Inflammatory macrophage treated with lipopolysaccharide for 1 hour (primary cell): Measurements from ENCODE around the gene SNX9.

Experiments
- DNase-seq, 2 donors: peaks; one replicate each; pipeline ENCODE4 v3.0.0-alpha.2; 2020 to 2022

The SNX9 gene

DNA sequence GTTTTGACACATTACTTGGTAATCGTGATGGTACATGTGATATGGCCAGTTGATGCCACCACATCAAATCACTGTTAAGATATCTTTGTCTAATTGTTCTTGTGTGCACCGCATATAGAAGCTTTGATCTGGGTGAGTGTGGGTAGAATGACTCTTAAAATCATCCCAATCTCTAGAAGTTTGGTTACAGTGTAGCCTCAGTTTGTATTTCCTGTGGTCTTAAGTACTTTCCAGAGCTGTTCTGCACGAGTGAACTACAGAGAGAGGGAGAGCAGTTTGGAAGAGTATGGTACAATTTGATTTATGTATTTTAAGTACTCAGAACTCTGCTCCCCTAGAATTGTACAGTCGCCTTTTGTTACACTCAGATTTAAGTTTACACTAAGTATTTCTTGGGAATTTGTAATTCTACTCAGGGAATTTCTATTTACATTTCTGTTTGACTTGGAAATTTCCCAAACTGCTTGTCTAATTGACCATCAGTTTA, 37.5 kb downstream of the SNX9 start:
- DNase-seq = no peak

DNA sequence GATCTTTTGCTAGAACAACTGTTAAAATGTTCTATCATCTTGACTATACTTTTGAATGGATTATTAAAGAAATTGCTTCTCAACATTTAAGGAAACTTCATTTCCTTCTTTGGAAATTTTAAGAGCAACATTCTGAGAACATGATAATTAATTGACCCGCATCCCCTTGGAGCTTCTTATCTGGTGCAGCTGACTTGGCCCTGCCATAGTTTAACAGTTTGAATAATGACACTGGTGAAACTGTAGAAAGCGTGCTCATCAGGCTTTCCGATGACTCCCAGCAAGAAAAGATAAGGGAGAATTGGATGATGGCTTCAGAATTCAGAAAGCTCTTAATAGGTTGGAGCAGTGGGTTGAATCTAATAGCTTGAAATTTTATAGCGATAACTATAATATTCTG, 38.1 kb downstream of the SNX9 start:
- no peak for DNase-seq

DNA sequence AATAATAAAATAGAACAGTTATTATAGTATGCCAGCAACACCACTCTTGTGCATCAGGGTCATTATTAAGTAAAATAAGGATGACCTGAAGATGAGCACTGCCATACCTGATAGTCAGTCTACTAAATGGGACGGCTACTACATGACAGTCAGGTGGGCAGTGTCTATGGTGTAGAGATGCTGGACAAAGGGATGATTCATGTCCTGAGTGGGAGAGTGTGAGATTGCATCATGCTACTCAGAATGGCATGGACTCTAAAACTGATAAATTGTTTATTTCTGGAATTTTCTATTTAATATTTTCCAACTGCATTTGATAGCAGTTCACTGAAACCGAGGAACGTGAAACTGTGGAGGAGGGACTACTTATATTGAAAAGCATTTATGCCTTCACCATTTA, 38.8 kb downstream of the SNX9 start:
- DNase-seq = peak in 1 of 2 donors; percentile 43

DNA sequence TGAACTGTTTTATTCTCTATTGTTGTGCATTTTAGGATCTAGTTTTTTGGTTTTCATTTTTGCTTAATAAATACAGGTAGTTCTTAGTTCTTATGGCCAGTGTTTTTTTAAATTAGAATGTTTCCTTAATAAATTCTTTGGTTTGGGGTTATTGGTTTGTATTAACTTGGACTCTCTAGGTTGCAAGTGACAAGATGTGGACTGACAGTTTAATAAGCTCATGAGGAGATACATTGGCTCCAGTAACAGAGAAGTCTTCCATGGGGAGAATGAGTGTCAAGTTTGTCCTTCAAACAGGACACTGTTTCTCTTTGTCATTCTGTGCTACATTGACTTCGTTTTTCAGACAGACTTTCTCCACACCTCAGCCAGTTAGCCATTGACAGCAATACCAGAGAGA, 39.7 kb downstream of the SNX9 start:
- DNase-seq = no peak

DNA sequence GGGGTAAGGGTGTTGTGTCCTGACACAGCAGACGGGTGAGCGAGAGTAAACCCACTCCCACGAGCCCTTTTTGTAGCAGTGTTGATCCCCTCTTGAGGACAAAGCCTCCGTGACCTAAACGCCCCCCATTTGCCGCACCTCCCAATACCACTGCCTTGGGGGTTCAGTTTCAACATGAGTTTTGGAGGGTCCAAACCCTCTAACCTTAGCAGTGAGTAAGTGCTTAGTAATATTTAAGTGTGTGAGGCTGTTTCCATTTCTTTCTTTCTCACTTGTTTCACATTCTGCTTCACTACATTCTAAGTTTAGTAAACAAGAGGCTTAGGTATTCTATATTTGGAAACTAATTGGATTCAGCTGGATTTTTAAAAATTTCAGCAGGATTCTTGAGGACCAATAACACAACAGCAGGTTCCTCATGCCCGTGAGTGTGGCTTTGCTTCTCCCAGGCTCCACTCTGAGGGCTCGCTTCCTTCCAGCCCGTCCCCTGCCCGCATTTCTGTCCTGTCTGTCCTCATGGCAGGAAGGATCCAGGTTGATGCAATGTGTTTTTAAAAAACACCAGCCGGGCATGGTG, 41.2 kb downstream of the SNX9 start:
- no peak for DNase-seq

DNA sequence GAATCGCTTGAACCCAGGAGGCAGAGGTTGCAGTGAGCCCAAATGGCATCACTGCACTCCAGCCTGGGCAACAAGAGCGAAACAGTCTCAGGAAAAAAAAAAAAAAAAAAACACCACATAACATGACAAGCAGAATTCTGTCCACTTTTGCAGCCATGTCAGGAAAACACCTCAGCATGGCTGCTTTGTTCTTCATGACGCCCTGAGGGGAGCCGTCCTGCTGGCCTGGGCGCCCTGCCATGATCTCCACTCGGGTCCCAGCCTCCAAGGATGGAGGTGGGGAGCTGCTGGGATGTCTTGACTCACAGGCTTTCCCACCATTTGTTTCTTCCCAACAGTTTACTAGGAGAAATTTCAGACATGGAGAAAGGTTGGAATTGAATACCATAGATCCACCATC, 42.2 kb downstream of the SNX9 start:
- DNase-seq = no peak

DNA sequence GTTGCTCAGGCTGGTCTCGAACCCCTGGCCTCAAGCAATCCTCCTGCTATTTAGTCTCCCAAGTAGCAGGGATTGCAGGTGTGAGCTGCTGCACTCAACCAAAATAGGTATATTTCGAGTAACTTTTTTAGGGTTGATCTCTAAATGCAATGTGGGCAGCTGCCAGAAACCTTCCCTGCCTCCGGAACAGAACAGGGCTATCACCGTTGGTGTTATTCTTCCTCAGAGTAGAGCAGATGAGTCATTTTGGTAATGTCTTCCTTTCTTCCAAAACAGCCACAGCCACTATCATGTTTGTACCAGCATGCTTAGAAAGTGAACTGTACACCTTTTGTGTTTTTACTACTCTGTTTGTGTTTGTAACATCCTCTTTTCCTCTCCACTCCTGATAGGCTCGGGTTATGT, 44.1 kb downstream of the SNX9 start:
- DNase-seq = no peak

DNA sequence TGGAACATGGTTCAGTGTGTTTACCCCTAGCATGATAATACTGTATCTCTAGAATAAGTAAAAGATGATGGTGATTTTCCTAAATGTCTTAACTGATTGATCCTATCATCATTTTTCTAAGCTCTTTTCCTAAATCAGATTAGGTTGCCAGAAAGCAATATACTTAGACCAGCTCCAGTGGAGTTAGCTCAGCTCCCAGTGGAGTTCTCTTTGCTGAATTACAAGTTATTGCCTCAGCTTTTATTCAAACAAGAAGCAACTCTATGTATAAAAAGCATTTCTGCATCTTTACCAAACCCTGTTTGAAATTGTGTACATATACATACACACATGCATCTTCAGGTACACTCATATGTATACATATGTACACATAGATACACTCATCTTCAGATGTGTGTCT, 44.9 kb downstream of the SNX9 start:
- DNase-seq = no peak

DNA sequence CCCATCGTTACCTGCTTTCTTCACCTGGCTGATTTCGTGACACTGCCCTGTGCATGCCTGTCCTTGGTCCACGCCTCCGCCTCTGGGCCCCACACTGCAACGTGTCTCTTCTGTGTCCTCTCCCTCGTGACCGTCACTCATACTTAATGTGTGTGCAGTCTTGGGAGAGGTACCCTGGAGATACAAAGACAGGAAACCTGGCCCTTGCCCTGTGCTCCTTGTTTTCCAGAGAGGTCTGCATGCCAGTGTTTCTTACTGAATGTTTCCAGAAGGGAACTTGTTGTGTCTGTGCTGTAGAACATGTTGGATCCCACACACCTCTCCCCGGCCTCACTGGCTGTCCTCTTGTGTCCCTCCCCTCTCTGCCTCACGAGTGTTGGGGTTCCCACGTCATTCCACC, 45.8 kb downstream of the SNX9 start:
- no peak for DNase-seq

DNA sequence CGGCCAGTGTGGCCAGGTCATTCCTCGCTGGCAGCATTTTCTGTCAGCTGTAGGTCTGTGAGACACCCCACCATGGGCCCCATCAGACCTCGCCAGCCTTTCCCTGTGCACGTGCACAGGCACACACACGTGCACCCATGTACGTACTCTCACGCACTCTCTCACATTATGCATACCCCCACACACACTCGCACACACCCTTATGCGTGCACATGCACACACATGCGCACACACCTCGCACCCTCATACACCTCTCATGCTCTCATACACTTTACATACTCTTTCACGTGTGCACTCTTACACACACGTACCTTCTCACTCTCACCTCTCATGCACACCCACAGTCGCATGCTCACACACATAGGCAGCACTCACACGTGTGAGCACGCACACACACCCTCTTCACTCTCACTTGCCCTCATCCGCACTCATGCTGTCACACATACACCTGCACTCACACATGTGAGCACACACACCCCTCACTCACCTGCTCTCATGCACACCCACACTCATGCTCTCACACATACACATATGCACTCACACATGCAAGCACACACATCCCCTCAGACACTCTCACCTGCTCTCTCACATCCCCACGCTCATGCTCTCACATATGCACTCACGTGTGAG, 46.7 kb downstream of the SNX9 start:
- no peak for DNase-seq

DNA sequence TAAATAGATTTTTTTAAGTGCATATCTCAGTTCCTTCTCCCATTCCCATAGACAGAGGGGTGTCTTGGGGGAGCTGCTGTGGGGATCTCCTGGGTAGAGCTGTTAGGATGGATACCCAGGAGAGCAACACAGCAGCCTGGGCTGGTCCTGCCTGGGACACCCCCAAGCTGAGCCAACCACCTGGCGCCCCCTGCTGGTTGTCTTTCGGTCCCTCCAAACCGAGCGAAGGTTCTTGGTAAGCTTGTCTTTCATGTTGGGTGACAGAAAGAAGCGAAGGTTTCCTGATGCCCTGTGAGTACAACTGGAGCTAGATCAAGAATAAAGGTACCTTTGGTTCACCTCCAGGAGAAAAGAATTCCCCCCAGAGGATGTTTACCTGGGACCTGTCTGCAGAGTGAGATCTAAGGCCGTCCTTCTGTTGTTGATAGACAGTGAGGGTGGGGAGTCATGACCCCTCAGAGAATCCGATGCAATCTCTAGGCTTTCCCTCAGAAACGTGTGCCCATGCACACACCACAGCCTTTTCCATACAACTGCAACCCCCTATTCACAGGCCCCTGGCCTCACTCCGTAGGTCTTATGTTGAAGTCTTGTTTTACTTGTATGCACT, 50.8 kb downstream of the SNX9 start:
- DNase-seq = peak; percentile 53 to 88

DNA sequence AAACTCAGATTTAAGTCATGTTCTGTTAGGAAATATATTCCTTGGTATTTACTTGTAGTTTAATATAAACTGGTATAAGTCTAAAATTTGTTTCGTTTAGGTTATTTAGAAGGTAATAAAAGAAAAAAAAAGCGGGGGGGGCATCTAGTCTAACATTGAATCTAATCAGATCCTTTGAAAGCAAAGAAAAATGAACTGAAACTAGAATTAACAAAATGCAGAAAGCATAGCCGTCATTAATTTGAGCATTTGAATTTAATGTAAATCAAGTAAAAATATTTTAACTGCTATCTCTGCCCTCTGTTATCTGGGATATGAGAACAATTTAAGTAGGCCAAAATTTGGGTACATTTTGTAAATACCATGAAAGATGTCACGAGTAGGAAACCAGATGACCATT, 54.1 kb downstream of the SNX9 start:
- DNase-seq = no peak

DNA sequence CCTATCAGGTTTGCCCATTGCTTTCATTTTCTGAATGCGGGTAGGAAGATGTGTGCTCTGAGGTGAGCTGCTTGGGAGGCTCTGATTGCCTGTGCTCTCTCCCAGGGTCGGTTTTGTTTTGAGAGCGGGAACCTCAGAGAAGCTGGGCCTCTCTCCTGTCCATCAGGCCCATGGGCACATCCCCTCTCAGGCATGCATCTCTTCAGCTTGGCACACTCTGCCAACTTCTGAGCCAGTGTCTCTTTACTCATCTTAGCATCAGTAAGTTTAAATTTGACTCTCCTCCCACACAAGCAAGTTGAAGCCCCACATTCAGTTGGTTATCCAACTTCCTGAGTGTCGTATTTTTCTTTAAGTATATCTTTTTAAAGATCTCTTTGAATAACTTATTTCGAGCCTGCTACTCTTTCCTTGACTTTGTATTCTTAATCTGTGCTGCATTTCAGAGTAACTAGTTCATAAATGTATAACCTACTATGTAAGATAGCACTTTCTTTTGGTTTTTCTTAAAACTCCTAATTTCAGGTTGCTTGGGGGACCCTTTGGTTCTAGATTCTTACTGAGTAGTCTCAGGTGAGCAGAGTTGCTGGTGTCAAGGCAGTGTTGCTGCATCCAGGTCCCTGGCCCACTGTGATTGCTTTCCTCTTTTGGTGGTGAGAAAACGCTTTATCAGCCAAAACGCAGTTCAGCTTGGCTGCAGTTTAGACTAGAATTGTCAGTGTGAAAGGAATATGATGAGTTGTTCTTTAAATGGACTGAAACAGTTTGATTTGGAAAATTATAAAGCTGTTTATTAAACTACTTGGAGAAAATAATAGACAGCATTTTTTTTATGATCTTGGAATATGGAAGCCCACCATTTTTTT, 54.8 kb downstream of the SNX9 start:
- no peak for DNase-seq

DNA sequence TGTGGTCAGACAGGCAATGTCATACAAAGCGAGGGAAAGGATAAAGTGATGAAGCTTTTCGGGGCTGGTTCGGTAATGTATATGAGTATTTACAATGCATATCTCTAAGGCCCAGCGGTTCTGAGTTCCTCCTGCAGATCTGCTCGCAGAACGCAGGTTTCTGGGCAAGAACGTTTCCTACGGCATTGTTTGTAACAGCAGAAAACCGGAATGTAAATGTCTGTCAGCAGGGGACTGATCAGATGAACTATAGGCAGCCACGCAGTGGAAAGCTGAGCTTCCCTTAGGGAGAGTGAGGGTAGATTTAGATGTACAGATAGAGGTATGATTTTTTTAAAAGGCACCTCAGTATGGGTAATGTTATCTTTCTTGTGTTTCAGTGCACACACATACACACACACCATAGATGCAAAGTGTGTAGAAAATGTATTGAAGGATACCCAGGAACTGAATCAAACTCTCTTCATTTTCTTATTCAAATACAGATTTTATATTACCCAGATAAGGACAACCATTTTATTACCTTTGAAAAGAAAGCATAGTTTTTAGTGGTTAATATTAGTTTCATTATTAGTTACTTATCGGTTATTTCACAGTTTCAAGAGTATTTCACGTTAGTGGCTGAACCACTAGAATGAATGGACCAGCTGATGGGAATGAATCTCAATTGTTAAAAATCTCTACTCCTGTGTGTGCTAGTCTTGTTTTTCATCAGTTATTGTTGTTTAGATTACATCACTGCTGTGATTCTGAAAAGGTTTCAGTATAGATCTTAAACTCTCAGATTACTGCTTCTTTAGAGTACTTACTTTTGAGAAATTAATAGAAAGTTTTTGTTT, 56.2 kb downstream of the SNX9 start:
- no peak for DNase-seq

DNA sequence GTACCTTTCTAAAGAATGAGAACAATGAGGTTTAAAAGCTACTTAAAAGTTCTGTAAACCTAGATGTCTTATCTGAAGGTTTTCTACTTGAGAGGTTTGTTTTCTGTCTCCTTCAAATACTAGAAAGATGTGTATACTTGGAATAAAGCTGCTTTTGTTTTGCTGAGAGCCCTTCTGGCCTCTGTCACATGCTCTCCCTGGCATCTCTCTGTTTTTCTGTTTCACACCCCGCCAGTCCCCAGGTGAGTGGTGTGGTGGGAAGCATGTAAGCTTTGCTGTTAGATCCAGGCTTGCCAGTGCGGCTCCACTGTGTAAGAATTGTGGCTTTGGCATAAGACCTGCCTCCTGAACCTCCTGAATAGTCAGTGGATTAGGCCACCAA, 56.8 kb downstream of the SNX9 start:
- no peak for DNase-seq

DNA sequence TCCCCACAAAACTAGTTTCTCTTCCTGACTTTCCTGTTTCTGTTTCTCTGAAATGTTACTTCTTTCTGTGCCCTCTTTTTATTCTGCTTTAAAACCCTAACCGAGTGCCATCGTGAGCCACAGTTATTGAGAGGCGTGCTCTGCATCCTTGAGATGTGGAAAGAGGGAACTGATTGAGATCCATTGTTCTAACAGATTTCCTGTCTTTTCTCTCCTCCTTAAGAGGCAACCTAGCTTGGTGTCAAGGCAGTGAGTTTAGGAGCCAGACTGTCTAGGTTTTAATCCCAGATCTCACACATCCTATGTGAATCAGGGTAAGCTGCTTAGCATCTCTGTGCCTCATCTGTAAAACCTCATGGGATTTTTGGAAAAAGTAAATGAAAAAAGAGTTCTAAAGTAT, 57.5 kb downstream of the SNX9 start:
- DNase-seq = no peak

DNA sequence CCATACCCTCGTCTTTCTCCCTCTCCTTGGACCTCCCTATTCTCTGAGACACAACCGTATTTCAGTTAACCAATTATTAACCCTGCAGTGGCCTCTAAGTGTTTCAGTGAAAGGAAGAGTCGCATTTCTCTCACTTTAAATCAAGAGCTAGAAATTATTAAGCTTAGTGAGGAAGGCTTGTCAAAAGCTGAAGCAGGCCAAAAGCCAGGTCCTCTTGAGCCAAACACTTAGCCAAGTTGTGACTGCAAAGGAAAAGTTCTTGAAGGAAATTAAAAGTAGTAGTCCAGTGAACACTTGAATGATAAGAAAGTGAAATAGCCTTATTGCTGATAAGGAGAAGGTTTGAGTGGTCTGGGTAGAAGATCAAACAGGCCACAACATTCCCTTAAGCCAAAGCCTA, 58.3 kb downstream of the SNX9 start:
- no peak for DNase-seq

DNA sequence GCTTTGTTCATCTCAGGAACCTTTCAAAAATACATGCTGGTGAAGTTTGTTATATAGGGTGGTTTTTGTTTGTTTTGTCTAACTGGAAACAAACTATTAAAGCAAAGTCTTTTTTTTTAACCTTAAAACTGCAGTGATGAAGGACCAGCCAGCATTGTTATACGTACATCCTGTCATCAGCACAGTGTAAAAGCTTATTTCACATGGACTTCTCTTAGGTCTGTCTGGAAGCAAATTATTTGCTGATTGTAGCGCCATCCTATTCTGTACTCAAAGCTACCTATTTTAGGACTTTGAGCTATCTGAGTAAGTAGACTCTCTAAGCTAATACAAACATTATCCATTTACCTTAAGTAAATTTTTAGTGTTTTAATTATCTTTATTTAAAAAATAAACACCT, 61.7 kb downstream of the SNX9 start:
- no peak for DNase-seq

DNA sequence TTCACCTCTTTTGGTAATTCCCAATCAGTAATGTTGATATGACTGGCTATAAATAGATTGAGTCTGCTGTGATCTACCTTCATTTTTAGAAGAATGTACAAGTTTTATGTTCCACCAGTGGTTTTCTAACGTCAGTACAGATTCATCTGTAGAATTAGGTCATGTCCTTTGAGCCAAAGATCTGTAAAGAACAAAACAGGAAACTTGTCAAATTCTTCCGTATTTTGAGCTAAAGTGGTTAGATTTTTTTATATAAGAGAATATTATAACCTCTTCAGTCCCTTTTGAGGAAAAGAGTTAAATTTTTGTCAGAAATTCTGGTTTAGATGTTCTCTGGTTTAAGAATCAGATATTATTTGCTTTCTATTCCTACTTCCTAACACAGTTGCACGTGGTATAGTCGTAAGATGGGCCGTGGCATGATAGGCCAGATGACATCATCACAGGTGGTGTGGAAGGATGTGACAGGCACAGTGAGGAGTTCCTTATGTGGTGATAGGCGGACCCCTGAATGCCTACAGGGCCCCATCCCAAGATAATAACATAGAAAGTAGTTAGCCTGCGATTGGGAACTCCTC, 62.3 kb downstream of the SNX9 start:
- peak in 1 of 2 donors; percentile 9 for DNase-seq

DNA sequence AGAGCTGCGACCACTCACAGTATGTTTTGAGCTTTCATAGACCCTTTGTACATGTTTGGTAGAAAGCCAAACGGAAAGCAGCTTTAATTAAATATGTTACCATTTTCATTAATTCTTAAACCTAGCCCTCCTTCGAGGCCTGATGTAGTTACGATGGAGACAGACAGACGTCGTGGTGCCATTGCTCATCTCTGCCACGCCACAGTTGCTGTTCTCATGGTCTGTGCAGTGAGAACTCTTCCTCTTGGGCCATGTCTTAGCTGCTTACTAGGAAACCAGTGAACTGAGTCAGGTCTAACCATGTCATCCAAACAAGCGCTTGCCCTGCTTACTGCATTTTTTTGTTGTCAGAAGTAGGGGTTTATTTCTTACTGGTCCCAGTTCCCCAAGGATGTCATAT, 62.8 kb downstream of the SNX9 start:
- DNase-seq = no peak

DNA sequence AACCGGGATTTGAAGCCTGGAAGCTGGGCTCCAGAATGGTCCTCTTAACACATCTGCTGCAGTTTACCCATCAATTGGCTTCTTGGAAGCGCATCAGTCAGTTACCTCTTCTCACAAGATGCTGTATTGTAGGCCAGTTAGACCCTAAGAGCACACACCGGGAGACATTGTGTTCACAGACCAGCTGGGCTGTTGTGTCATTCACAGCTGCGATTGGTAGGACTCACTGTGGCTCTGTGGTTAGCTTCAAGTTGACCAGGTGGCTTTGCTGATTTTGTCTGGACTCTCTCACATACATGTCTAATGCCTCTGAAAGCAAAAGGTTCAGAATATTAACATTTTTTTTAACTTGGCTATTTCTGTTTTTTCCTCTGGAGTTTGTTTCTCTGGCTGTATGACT, 64.8 kb downstream of the SNX9 start:
- no peak for DNase-seq
